HG02973 (cell line): ENCODE results near the gene CAMTA2.

ENCODE experiments used
- ATAC-seq: cut with Tn5 transposase; IDR thresholded peaks from one replicate; pipeline ENCODE4 v1.9.1; 2021; ENCODE audit warnings: moderate library complexity; ENCODE audit not compliant: unreplicated experiment

CAMTA2 gene

DNA sequence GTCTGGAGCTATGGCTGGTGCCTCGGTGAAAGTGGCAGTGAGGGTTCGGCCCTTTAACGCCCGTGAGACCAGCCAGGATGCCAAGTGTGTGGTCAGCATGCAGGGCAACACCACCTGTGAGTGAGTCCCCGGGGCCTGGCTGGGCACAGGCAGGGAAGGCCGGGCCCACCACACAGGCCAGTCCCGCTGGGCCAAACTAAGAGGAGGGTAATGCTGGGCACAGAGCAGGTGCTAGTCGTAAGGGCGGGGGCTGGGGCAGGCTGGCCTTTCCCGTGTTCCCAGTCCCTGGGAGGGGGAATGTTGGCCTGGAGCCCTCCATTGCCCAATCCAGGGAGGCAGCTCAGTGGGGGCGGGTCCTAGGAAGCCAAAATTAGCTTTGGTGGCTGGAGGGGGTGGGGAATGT, 12.8 kb upstream of the CAMTA2 start:
- ATAC-seq: no peak

DNA sequence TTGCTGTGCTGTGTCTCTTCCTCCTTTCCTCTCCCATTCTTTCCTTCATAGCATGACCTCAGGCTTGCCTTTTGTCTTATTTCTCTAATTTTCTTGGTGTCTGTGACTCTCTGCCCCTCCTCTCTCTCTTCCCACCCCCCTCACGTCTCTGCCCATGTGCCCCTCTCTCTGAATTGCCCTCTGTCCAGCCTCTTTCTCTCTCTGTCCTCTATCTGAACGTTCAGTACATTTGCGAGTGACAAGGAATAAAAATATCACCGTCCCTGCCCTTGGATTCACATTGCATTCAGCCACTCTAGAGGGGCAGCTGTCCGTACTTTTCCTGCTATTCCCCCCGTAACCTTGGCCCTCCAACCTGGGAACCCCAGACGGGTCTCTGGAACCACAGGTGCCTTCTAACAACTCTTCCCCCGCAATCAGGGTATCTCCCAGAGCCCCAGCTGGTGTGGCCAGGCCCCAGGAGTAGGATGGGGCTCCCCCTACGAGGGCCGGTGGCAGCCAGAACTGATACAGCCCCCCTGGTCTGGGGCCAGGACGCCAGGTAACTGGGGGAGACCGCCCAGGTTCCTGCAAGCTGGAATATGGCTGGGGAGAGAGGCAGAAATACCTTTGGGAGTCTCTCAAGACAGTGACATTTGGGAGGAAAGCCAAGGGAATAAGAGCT, 12.1 kb upstream of the CAMTA2 start:
- ATAC-seq: no peak

DNA sequence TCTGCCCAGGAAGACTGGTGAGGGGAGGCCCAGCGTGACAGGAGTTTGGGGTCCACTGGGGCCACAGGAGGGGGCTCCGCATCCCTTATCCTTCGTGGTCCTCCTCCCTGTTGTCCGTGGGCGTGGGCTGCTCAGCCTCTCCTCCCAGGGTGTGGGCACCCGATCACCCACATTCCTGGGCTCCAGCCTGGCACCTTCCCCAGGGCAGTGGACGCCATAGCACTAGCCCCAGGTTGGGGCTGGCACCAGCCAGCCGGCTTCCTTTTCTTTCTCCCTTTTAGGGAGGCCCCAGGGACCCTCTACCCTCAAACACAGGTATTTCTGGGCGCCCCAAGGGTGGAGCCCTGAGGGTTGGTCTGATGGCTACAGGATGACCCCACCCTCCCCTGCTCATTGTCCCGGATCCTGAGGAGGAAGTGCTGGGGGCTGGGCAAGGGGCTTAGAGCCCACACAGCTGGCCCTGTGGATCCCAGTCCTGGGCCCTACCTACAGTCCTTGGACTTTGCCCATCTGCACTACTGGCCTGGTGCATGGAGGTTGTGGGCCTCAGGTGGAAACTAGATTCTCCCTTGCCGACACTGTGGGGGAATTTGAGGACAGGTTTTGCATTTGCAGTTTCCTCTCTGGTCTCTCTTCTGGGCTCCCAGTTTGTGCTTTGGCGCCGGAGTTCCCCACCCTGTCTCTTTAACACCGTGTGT, 11.4 kb upstream of the CAMTA2 start:
- ATAC-seq: no peak

DNA sequence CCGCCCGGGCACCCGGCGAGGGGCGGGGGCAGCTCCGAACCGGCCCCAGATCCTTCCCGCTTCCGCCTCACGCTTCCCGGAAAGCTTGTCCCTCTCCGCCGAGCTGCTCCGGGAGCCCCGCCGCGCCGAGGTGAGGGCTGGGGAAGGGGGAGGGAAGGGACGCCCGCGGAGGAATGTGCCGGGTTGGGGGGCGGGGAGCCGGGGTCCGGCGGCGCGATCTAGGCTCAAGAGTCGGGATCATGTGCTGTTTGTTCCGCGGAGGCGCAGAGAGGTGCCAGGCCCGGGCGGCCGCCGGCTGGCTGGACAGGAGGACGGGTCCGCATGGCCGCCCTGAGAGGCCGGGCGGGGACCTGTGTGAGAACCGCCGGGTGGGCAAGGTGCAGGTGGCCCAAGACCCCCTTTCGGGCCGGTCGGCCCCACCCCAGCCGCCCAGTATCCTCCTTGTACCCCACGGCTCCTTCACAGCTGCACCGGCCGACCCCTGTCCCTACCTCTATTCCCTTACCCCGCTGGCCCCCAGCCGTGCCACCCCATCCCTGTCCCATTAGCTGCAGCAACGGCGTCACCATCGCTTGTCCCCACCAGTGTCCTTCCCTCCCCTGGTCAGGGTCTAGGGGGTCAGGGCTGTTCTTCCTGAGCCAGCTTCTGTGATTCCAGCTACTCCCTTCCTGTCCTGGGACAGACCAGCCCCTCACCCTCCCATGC, 10.7 kb upstream of the CAMTA2 start:
- ATAC-seq: peak; percentile 13

DNA sequence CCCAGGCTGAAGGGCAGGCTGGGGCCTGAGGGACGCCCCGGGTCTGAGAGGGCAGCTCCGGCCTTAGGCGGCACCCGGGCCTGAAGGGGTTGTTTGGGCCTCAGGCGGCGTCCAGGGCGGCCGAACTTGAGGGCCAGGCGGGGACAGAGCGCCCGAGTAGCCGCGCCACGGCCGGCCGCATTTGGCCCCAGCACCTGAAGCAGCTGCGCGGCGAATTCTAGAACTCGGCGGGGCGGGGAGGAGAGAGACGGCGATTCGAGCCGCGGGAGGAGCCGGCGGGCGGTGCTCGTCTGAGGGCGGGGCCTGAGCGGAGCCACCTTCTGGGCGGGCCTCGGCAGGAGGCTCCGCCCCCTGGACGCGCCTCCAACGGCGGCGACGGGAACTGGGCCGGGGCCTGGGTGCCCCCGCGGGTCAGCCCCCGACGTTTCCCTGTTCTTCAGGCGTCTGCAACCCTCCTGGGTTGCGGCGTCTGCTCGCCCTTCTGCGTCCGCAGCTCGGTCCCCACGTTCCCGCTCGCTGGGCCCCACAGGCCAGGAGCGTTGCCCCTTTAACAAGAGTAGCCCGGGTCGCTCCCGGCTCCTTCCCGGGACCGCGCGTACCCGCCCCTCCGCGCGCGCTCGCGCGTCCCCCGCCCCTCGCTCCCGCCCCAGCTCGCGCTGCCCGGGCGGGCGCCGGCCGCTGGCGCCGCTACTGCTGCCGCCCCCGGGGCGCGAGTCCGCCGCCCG, 10.0 kb upstream of the CAMTA2 start, which contains the start of the genes INCA1 and KIF1C:
Gene INCA1 (minus strand): TSS at position 221 of the 725 bp plus-strand sequence. CDS start 3,085 bp downstream, outside the sequence.
Gene KIF1C (plus strand): TSS at position 649 of the 725 bp plus-strand sequence. CDS start 2,297 bp downstream, outside the sequence.
- ATAC-seq: peak; percentile 72

DNA sequence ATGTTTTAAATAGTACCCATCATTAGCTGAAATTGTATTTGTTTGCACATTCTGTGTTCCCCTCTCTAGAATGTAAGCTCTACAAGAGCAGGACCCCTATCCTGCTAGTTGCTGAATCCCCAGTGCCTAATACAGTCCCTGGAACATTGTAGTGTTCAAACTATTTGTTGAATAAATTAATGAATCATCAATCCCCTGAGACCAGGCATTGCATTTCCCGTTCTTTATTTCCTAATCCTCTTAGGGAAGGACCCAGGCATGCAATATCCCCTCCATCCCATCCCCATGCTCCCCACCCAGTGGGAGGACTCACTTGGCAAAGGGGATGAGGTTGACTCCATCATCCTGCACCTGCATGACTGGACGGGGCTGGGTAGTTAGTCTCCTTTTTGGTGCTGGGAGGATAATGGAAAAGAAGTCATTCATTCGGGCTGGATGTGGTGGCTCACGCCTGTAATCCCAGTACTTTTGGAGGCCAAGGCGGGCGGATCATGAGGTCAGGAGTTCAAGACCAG, 6.7 kb upstream of the CAMTA2 start:
- no peak for ATAC-seq

DNA sequence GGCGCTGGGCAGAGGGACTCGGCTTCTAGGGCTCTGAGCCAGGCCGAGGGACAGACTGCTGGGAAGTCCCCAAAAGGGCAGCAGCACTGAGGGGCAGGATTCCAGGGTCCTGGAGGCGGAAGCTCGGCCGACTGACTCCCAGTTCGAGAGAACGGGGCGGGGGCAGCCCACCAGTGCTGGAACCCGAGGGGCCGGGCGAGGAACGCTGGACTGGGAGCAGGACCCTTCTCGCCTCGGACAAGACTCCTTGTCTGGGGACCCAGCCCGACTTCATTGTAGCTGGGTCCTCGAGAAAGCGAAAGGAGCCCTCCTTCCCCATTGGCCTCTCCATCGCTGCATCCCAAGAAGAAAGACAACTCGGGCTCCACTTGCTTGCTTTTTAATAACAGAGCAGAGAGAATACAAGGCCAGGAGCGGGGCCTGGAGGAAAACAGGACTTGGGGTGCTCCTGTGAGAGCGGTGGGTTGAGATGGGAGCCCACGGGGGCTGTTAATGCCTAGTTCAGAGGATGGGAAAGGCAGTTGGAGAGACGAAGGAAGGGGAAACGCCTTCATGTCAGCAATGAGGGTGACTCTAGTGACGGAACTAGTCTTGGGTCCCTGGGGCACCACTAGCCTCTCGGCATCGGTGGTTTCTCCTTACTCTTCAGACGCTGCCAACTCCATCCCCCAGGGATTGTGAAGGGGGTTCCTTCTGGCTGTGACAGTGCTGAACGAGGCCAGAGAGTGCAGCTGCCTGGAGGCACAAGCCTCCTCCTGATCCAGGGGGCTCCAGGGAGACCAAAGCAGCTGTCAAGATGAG, 492 bp upstream of the CAMTA2 start:
- no peak for ATAC-seq

DNA sequence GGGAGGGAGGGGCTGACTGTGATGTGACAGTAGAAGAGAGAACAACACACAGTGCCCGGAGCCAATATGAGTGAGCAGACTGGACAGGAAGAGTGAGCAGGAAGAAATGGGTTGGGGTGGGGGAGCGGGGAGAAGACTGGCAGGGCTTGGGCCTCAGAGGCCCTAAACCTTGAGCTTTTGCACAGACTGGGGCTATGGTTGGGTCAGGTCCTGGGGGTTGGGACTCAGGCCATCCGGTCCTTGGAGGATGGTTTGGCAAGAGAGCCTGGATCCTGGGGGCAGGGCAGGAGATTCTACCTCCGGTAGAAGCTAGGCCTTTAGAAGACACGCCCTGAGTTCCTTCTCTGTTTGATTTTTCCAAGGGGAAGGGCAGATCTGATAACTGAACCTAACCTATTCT, 1.1 kb downstream of the CAMTA2 start:
- ATAC-seq: peak; percentile 4

DNA sequence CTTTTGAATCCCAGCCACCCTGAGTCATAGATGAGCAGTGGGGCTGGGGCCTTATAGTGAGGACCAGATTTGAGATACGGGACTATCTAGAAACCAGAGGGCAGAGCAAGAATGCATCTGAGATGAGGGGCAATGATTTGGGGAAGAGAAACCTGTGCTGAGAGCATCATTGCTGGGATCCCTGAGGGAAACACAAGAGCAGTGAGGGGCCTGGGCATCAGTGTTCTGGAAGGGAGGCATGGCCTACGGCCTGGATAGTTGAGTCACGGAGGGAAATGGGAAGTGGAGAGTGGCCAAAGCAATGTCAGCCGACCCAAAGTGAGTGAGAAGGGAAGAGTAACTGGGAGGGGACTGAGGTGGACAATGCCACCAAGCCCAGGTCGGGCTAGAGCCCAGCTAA, 5.2 kb downstream of the CAMTA2 start:
- no peak for ATAC-seq

DNA sequence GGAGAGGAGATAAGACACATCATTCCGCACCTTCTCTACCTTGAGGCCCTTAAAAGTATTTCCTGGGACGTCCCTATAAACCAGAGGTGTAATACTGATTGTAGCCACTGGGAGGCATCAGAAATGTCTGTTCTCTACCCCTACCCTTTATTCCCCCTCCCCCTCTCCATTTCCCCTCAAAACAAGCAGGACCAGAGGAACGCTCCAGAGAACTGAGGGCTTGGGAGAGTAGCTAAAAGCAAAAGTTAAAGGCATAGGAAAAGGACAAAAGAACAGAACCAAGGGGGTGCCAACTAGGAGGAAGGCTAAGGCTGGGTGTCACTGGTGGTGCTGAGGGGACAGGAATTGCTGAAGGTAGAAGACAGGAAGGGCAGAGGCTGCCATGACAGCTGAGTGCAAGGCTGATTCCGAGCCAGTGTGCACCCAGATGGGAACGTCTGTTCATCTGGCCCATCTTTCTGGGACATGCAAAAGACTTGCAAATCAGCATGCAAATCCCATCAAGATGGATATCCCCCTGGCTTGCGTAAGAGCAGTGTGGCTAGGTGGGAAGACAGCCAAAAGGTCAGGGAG, 6.7 kb downstream of the CAMTA2 start:
- no peak for ATAC-seq

DNA sequence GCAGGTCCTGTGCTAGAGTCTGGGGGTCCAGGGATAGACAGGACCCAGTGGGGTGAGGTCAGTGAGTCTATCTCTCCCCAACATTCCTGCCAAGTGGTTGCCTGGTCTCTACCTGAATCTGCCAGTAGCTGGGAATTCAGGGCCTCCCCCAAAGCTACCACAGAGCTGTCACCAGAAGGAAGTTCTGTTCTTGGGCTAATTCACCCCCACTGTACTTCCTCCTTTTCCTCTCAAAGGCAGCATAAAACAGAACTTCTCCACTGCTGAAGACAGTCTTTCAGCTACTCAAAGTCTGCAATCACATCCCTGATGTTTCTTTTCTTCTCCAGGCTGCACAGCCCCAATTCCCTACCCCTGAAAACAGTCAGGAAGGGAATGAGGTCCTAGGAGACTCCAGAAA, 8.7 kb downstream of the CAMTA2 start:
- ATAC-seq: no peak

DNA sequence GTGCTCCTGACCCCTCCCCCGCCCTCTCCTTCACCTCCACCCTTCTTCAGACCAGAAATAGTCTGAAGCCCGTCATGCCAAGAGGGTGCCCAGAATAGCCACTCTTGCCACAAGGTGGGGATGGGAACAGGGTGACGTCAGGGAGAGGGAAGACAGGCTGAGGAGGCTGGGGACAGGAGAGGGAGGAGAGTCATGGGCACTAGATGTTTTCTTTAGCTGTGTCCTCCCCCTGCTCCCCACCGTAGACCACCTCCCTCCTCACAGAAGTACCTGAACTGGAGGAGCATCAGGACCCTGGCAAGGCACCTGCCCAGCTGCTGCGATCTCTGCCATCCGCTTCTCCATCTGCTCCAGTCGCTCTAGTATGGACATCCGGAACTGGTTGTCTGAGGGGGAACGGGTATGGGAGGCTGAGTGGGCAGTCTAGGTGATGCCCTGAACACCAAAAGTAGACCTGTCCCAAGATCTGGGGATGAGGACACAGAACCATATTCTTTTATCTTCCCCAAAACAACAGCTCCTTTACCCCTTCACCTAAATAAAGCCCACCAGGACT, 13.3 kb downstream of the CAMTA2 start:
- no peak for ATAC-seq

DNA sequence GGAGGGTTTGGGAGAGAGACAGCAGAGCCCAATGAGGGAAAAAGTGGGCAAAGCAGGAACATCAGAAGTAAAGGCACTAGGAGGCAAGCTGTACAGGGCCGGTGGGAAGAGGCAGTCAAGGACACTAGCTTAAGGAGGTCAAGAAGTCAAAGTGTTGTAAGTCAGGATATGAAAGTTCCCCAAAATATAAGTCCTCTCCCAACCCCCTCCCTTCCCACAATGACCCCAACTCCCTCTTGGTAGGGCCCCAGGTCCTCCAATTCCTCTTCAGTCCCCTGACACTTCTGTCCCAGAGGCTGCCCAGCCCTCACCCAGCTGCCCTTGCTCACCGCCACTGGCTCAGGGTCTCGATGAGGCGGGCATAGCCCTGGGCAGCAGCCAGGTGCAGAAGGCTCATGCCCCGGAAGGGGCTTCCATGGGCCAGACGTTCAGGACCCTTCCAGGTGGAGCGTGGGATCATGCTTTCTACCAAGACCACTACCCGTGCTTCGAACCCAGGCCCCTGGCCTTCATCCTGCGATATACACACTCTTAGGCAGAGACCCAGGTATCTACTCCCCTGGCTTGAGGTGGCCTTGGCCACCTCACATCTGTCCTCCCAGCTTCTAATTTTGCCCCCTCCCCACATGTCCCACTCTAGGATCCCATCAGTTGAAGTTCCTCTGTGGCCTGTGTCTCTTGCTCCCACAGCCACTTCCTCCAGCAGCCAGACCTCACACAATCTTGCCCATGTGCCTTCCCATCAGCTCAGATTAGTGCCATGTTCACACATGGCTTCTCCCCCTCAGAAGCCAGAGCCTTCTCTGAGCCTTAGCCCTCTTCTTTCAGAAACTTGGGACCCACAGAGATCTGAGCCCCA, 14.0 kb downstream of the CAMTA2 start:
- ATAC-seq: no peak

DNA sequence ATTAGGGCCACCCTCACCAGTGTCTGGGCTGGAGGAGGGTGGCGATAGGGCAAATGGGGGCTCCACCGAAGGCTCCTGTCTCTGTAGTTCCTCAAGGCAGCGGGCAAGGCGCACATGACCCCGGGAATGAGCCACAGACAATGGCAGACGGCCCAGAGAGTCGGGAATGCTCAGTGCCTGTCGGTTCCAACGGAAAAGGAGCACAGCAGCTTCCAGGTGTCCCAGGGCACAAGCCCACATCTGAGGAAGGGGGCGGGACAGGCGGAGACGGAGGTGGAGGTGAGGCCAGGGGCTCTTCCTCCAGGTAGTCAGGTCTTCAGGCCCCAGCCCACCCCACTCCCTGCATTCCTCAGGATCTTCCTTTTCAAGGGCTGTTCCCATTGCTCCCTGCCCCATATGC, 14.7 kb downstream of the CAMTA2 start:
- no peak for ATAC-seq

DNA sequence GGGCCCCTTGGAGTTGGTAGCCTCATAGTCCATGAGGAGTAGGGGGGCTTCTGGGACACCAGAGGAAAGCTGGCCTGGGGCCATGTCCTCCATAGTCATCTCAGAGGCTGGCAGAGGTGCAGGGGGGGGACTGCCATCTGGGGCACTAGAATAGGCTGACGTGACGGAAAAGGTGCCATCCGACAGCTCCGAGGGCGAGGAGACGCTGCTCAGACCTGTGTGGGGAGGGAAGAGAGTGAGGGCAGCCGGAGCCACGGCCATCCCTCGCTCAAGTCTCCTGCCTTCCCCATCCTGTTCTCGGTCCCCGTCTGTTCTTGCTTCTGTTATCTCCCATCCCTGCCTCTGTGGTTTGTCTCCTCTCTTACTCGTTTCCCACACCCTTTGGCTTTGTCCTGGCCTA, 15.2 kb downstream of the CAMTA2 start:
- ATAC-seq: no peak

DNA sequence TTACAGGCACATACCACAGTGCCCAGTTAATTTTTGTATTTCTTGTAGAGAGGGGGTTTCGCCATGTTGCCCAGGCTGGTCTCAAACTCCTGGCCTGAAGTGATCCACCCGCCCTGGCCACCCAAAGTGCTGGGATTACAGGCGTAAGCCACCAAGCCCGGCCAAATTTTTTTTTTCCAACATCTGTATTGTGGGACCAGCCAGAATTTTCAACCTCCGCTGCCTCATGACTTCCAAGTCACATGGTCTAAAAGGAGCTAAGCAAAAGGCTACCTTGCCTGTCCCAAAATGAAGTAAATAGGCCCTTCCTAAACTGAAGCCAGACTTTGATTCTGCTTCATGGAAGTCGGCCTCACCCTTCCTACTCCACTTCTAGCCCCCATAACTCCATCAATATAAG, 15.6 kb downstream of the CAMTA2 start:
- no peak for ATAC-seq

DNA sequence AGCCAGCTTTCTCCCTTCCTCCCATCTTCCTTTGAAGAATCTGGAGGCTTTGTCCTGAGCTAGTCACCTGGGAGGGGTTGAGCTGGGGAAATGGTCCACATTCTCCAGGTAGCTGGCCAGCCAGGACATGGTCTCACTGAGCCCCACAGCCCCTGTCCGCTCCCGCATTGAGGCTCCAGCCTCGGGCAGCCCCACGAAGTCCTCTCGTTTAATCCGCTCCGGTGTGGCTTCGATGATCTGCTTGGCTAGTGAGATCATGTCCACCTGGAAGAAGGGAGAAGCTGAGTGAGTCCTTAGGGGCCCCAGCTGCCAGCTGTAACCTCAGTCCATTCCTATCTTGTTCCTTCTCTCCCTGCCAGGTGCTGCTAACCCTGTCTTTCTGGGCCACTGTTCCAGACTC, 17.2 kb downstream of the CAMTA2 start:
- ATAC-seq: no peak

DNA sequence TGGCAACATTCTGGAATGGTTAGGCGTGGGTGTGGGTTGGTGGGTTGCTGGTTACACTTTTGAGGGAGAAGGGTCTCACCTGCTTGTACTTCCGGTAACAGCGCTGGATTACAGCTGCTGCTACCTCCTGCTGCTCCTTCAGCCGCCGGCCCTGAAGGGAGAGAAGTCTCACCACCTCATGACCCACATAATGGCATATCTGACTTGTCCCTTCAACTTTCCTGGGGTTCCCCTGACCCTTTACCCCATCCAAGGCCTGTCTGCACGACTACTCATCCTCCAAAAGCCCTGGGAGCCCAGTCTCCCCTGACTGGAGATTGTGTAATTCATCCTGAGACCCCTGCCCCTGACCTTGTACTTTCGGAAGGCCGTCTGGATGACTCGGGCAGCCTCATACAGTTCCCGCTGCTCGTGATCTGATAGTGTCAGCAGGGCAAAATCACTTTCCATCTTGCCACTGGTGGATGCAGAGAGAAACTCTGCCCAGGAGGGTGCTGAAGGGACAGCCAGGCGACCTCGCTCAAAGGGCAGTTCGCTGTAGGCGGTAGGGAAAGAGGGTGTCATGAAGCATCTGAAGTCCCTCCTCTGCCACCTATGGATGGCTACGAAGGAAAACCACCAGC, 17.8 kb downstream of the CAMTA2 start:
- no peak for ATAC-seq
